WTC11 (cell line): ENCODE measurements around the gene DDX51.
A peak's percentile ranks its signal among the peaks of the same experiment; 100 is the strongest.

Experiments
- RELA ChIP-seq: sonication (generic); formaldehyde crosslinking; IDR thresholded peaks from 2 replicates; pipeline ENCODE4 v1.8.1; 2022; ENCODE audit warnings: missing genetic modification reagents, mild to moderate bottlenecking, borderline replicate concordance
- TF ChIP-seq, protein P1 (sequence below): sonication (generic); formaldehyde crosslinking; IDR thresholded peaks from 2 replicates; pipeline ENCODE4 v1.8.1; 2023; ENCODE audit warnings: mild to moderate bottlenecking, missing genetic modification reagents, moderate library complexity
- TF ChIP-seq, protein P2 (sequence below): fragments of 200-600 bp; IDR thresholded peaks from 2 replicates; pipeline ENCODE4 v1.8.0; 2022; ENCODE audit warnings: antibody characterized with exemption

DNA sequence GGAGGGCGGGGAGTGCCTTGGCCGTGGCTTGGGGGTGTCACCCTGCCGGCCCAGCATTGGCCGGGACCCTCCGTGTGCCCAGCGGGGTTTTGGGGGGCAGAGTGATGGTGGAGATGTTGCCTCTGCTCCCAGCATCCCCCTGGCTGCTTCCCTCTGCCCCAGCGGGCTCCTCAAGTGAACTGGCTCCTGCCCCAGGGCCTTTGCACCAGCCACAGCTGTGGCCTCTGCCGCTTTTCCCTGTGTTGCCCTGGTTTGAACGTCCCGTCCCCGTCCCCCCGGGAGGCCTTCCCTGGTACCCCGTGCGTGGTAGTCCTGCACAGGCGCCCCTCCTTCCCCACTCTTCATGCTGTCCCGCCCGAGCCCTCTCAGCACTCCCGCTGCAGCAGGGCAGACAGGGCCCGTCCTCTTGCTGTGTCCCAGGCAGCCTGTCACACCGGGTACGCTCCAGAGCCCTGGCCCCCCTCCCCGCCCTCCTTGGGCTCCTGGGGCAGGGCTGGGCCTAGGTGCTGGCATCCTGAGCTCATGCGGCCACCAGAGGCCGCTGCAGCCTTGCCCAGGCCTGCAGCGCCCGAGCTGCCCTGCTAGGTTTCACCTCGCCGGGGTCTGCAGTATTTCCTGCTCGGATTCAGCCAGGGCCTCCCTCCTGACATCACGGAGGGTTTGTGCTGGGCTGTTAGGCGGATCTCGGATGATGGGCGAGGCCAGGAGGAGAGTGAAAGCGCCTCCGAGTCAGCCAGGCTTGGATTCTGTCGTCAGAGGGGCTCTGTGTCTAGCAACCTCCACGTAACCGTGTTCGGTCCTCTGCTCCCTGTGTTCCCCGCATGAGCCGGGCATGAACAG is 9.6 kb upstream of the DDX51 start:
- TF ChIP-seq RELA = no peak
- TF ChIP-seq, protein P1, sequence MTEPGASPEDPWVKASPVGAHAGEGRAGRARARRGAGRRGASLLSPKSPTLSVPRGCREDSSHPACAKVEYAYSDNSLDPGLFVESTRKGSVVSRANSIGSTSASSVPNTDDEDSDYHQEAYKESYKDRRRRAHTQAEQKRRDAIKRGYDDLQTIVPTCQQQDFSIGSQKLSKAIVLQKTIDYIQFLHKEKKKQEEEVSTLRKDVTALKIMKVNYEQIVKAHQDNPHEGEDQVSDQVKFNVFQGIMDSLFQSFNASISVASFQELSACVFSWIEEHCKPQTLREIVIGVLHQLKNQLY (CRISPR knock-in tag) = no peak
- TF ChIP-seq, protein P2, sequence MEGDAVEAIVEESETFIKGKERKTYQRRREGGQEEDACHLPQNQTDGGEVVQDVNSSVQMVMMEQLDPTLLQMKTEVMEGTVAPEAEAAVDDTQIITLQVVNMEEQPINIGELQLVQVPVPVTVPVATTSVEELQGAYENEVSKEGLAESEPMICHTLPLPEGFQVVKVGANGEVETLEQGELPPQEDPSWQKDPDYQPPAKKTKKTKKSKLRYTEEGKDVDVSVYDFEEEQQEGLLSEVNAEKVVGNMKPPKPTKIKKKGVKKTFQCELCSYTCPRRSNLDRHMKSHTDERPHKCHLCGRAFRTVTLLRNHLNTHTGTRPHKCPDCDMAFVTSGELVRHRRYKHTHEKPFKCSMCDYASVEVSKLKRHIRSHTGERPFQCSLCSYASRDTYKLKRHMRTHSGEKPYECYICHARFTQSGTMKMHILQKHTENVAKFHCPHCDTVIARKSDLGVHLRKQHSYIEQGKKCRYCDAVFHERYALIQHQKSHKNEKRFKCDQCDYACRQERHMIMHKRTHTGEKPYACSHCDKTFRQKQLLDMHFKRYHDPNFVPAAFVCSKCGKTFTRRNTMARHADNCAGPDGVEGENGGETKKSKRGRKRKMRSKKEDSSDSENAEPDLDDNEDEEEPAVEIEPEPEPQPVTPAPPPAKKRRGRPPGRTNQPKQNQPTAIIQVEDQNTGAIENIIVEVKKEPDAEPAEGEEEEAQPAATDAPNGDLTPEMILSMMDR = peak; percentile 83
